HepG2 (cell line): ENCODE measurements around the gene PBX2. TPM values are rescaled to one million over a fixed set of nuclear protein-coding genes. Genes with fewer than 3 reads are reported as not detected.

ENCODE experiments used
- ARID2 ChIP-seq: sonication (generic); formaldehyde crosslinking; IDR thresholded peaks from 2 replicates; pipeline ENCODE4 v1.8.1; 2022; ENCODE audit warnings: mild to moderate bottlenecking, missing genetic modification reagents, borderline replicate concordance
- ATM ChIP-seq: fragments of 450-650 bp; IDR thresholded peaks from 2 replicates; pipeline ENCODE4 v1.7.1; 2017; ENCODE audit warnings: mild to moderate bottlenecking, borderline replicate concordance
- CBX1 ChIP-seq: IDR thresholded peaks from one replicate; pipeline ENCODE4 v1.6.1; 2016; ENCODE audit warnings: antibody characterized with exemption, low read depth
- CC2D1A ChIP-seq: sonication (generic); formaldehyde crosslinking; IDR thresholded peaks from 2 replicates; pipeline ENCODE4 v1.8.1; 2023; ENCODE audit warnings: mild to moderate bottlenecking, missing genetic modification reagents
- CEBPB ChIP-seq: IDR thresholded peaks from 2 replicates; pipeline ENCODE4 v1.6.1; 2011; ENCODE audit warnings: low read depth, low read length, improper control_type of control experiment, borderline replicate concordance
- GLI4 ChIP-seq: sonication (generic); formaldehyde crosslinking; IDR thresholded peaks from 2 replicates; pipeline ENCODE4 v1.5.1; 2020; ENCODE audit warnings: missing genetic modification reagents, mild to moderate bottlenecking, moderate library complexity, borderline replicate concordance
- HNF4G ChIP-seq, 2 experiments: sonication (generic) in 1 of 2; formaldehyde crosslinking in 1 of 2; IDR thresholded peaks; 2 replicates each; pipeline versions ENCODE4 v1.4.0 to v1.6.1; 2011 to 2020; ENCODE audit warnings: borderline replicate concordance in 2 of 2, low read depth in 2 of 2, mild to moderate bottlenecking in 2 of 2, low read length in 1 of 2, missing genetic modification reagents in 1 of 2, moderate library complexity in 1 of 2
- HNRNPH1 ChIP-seq: fragments of 200-400 bp; formaldehyde crosslinking; optimal IDR thresholded peaks from 2 replicates; pipeline ENCODE3; 2017; ENCODE audit warnings: mild to moderate bottlenecking, low read depth, low read length
- IKZF4 ChIP-seq: sonication (generic); formaldehyde crosslinking; IDR thresholded peaks from 2 replicates; pipeline ENCODE4 v1.5.1; 2020; ENCODE audit warnings: borderline replicate concordance, mild to moderate bottlenecking, low read depth, missing genetic modification reagents; ENCODE audit errors: not compliant biosample characterization
- MTA3 ChIP-seq: sonication (generic); formaldehyde crosslinking; IDR thresholded peaks from 2 replicates; pipeline ENCODE4 v1.4.0; 2020; ENCODE audit warnings: missing genetic modification reagents
- ZBTB7B ChIP-seq: sonication (generic); formaldehyde crosslinking; IDR thresholded peaks from 2 replicates; pipeline ENCODE4 v1.4.0; 2020; ENCODE audit warnings: missing genetic modification reagents
- ZNF749 ChIP-seq: sonication (generic); formaldehyde crosslinking; IDR thresholded peaks from 2 replicates; pipeline ENCODE4 v1.8.0; 2022; ENCODE audit warnings: mild to moderate bottlenecking, missing genetic modification reagents, moderate library complexity, borderline replicate concordance
- ZNF879 ChIP-seq: sonication (generic); formaldehyde crosslinking; IDR thresholded peaks from 2 replicates; pipeline ENCODE4 v1.8.1; 2023; ENCODE audit warnings: missing genetic modification reagents
- ZSCAN21 ChIP-seq: sonication (generic); formaldehyde crosslinking; IDR thresholded peaks from 2 replicates; pipeline ENCODE4 v1.8.0; 2022; ENCODE audit warnings: mild to moderate bottlenecking, missing genetic modification reagents, moderate library complexity, borderline replicate concordance
- polyA plus RNA-seq, 8 experiments: library from polyadenylated mRNA; depleted of rRNA in 3 of 8; stranded (reverse) in 7 of 8; unstranded in 1 of 8; fragments of >200 nt; fragmentation: Illumina TruSeq in 4 of 8; extraction: Trizol in 4 of 8; gene quantifications; 2 replicates each; pipeline versions ENCODE4 v1.2.1 to v1.2.3, GENCODE V29; 2011 to 2016; ENCODE audit warnings: low read depth in 4 of 8, missing spikeins in 1 of 8, mixed read lengths in 1 of 8; ENCODE audit not compliant: insufficient read depth in 1 of 8
- total RNA-seq, 5 experiments: library from RNA; depleted of rRNA; stranded (reverse); fragments of >200 nt; fragmentation: Illumina TruSeq; extraction: Trizol; gene quantifications; 2 replicates each; pipeline ENCODE4 v1.2.3, GENCODE V29; 2016; ENCODE audit warnings: low read depth in 1 of 5
- TF ChIP-seq, protein P1 (sequence below): sonication (generic); formaldehyde crosslinking; IDR thresholded peaks from 2 replicates; pipeline ENCODE4 v1.4.0; 2020; ENCODE audit warnings: missing genetic modification reagents
- TF ChIP-seq, protein P2 (sequence below): IDR thresholded peaks from 2 replicates; pipeline ENCODE4 v1.6.1; 2016; ENCODE audit warnings: low read depth
- TF ChIP-seq, protein P3 (sequence below): sonication (generic); formaldehyde crosslinking; IDR thresholded peaks from 2 replicates; pipeline ENCODE4 v1.4.0; 2020; ENCODE audit warnings: missing genetic modification reagents
- TF ChIP-seq, protein P4 (sequence below): sonication (generic); formaldehyde crosslinking; IDR thresholded peaks from 2 replicates; pipeline ENCODE4 v1.8.1; 2023; ENCODE audit warnings: mild to moderate bottlenecking, moderate library complexity, missing genetic modification reagents
- TF ChIP-seq, protein P5 (sequence below): fragments of 450-650 bp; IDR thresholded peaks from 2 replicates; pipeline ENCODE4 v1.6.1; 2017
- TF ChIP-seq, protein P6 (sequence below): sonication (generic); formaldehyde crosslinking; IDR thresholded peaks from 2 replicates; pipeline ENCODE4 v1.4.0; 2020; ENCODE audit warnings: missing genetic modification reagents

The PBX2 gene
- total and polyA plus RNA-seq, 2 of the 13 experiments (the other 11 are each of a cell fraction or from before 2014, with no cell fraction given), result 42.3 to 77.8 TPM

DNA sequence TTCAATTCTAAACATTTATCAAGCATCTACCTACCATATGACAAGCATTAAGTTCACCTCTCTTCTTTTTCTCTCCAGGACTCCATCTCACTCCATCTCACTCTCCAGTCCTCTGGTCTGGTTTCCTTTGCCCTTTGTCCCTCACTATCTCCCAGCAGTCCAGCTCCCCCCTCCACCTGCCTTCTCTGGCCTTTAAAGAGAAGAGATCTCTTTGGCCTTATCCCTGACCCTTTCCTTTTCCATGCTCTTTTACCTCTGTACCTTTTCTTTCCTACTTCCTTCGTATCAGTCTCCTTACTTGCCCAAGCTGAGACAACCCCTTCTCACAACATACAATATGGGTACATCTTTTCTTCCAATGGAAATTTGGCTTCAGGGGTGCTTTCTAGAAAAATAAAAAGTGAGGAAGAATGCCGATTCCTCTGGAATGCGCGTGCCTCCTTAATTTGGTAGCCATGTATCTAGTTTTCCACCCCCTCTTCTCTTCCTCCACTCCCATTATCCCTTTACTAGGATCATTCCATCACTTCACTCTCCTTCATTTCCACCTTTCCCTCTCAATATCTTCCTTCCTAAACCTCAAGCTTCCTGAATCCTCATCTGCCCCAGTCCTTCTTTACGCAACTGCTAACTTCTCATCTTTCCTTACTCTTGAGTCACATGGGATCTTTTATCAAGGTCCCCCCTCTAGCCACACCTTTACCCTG, 13.4 kb downstream of the PBX2 start (continued):
- TF ChIP-seq ZSCAN21 (CRISPR knock-in tag), result no peak
- no peak for TF ChIP-seq HNF4G (IDR thresholded peaks at IDR 0.05; ENCODE audit: borderline replicate concordance, low read depth, low read length)
- TF ChIP-seq HNF4G (CRISPR knock-in tag; IDR thresholded peaks at IDR 0.05; ENCODE audit: borderline replicate concordance, low read depth), result no peak
- no peak for TF ChIP-seq MTA3 (CRISPR knock-in tag)
- no peak for TF ChIP-seq ARID2 (CRISPR knock-in tag)
- TF ChIP-seq CC2D1A (CRISPR knock-in tag), result no peak
- TF ChIP-seq ZNF749 (CRISPR knock-in tag), result no peak; the same call in 1 of the 2 replicates
- TF ChIP-seq, protein P1, sequence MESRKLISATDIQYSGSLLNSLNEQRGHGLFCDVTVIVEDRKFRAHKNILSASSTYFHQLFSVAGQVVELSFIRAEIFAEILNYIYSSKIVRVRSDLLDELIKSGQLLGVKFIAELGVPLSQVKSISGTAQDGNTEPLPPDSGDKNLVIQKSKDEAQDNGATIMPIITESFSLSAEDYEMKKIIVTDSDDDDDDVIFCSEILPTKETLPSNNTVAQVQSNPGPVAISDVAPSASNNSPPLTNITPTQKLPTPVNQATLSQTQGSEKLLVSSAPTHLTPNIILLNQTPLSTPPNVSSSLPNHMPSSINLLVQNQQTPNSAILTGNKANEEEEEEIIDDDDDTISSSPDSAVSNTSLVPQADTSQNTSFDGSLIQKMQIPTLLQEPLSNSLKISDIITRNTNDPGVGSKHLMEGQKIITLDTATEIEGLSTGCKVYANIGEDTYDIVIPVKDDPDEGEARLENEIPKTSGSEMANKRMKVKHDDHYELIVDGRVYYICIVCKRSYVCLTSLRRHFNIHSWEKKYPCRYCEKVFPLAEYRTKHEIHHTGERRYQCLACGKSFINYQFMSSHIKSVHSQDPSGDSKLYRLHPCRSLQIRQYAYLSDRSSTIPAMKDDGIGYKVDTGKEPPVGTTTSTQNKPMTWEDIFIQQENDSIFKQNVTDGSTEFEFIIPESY (CRISPR knock-in tag), result no peak
- no peak for TF ChIP-seq ATM
- no peak for TF ChIP-seq ZBTB7B (CRISPR knock-in tag)
- TF ChIP-seq GLI4 (CRISPR knock-in tag), result no peak
- TF ChIP-seq, protein P2, sequence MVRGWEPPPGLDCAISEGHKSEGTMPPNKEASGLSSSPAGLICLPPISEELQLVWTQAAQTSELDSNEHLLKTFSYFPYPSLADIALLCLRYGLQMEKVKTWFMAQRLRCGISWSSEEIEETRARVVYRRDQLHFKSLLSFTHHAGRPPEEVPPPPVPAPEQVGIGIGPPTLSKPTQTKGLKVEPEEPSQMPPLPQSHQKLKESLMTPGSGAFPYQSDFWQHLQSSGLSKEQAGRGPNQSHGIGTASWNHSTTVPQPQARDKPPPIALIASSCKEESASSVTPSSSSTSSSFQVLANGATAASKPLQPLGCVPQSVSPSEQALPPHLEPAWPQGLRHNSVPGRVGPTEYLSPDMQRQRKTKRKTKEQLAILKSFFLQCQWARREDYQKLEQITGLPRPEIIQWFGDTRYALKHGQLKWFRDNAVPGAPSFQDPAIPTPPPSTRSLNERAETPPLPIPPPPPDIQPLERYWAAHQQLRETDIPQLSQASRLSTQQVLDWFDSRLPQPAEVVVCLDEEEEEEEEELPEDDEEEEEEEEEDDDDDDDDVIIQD (CRISPR knock-in tag), result no peak; the same call in 1 of the 2 replicates
- no peak for TF ChIP-seq CBX1
- TF ChIP-seq, protein P3, sequence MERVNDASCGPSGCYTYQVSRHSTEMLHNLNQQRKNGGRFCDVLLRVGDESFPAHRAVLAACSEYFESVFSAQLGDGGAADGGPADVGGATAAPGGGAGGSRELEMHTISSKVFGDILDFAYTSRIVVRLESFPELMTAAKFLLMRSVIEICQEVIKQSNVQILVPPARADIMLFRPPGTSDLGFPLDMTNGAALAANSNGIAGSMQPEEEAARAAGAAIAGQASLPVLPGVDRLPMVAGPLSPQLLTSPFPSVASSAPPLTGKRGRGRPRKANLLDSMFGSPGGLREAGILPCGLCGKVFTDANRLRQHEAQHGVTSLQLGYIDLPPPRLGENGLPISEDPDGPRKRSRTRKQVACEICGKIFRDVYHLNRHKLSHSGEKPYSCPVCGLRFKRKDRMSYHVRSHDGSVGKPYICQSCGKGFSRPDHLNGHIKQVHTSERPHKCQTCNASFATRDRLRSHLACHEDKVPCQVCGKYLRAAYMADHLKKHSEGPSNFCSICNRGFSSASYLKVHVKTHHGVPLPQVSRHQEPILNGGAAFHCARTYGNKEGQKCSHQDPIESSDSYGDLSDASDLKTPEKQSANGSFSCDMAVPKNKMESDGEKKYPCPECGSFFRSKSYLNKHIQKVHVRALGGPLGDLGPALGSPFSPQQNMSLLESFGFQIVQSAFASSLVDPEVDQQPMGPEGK (CRISPR knock-in tag), result peak; percentile 37; the same call in 1 of the 2 replicates
- TF ChIP-seq, protein P4, sequence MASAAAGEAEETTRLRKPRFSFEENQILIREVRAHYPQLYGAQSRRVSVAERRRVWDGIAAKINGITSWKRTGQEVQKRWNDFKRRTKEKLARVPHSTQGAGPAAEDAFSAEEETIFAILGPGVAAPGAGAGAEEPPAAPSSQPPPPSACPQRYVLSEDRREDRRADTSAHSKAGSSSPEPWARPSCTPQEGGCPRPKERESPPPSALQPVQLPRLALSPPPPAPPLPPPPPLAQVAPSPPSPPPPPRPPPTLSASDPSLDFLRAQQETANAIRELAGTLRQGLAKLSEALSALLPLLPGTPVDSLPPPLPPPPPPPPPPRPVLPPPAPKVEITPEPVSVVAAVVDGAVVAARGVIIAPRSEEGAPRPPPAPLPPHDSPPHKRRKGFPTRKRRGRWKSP (CRISPR knock-in tag), result no peak
- TF ChIP-seq, protein P5, sequence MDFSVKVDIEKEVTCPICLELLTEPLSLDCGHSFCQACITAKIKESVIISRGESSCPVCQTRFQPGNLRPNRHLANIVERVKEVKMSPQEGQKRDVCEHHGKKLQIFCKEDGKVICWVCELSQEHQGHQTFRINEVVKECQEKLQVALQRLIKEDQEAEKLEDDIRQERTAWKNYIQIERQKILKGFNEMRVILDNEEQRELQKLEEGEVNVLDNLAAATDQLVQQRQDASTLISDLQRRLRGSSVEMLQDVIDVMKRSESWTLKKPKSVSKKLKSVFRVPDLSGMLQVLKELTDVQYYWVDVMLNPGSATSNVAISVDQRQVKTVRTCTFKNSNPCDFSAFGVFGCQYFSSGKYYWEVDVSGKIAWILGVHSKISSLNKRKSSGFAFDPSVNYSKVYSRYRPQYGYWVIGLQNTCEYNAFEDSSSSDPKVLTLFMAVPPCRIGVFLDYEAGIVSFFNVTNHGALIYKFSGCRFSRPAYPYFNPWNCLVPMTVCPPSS, result no peak
- TF ChIP-seq HNRNPH1, result no peak
- TF ChIP-seq CEBPB, result no peak
- peak; percentile 13 for TF ChIP-seq IKZF4 (CRISPR knock-in tag)
- TF ChIP-seq, protein P6, sequence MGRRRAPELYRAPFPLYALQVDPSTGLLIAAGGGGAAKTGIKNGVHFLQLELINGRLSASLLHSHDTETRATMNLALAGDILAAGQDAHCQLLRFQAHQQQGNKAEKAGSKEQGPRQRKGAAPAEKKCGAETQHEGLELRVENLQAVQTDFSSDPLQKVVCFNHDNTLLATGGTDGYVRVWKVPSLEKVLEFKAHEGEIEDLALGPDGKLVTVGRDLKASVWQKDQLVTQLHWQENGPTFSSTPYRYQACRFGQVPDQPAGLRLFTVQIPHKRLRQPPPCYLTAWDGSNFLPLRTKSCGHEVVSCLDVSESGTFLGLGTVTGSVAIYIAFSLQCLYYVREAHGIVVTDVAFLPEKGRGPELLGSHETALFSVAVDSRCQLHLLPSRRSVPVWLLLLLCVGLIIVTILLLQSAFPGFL (CRISPR knock-in tag), result no peak
- TF ChIP-seq ZNF879, result no peak
